GM21360 (cell line): ENCODE results near the gene HMSD.
"Not testable (repeated sequence)": the region's sequence is repeated elsewhere in the genome, so short reads cannot be mapped to it uniquely, and the experiment has no call there.

Experiments used
- ATAC-seq: cut with Tn5 transposase; IDR thresholded peaks from one replicate; pipeline ENCODE4 v1.9.1; 2021; ENCODE audit warnings: mild to moderate bottlenecking, moderate library complexity; ENCODE audit not compliant: unreplicated experiment

Gene HMSD, protein sequence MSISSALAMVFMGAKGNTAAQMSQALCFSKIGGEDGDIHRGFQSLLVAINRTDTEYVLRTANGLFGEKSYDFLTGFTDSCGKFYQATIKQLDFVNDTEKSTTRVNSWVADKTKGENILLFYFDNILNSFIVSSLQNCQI

DNA sequence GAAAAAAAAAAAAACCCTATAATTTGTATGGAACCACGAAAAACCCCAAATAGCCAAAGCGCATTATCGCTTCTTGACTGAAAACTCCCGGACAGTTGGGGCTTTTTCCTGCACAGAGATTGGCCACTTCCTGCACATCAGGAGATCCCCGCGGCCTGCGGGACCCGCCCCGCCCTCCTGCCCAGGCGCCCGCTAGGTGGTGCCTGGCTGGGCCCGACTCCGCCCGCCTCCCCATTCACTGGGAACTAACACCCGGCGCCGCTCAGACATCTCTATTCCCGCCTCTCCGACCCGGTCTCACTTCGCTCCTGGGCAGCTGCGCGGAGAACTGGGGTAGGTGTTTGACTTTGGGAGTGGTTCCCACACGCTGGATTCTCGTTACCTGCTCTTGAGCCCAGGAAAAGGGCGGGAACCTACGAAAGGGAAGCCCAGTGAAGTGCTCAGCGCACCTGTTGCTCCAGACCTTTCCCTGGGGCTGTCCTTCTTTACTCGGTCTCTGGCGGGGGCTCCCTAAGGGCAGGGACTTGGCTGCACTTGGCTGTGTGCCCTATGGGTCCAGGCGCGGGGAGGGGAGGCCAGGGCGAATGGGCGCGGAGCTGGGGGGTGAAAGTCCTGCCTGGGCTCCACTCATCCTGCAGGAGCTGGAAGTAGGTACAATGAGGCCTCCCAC, at the start of gene HMSD:
TSS of gene HMSD (plus strand) at position 234 of the 670 bp plus-strand sequence. CDS start 4,155 bp downstream, outside the sequence.
- ATAC-seq = peak; percentile 95

DNA sequence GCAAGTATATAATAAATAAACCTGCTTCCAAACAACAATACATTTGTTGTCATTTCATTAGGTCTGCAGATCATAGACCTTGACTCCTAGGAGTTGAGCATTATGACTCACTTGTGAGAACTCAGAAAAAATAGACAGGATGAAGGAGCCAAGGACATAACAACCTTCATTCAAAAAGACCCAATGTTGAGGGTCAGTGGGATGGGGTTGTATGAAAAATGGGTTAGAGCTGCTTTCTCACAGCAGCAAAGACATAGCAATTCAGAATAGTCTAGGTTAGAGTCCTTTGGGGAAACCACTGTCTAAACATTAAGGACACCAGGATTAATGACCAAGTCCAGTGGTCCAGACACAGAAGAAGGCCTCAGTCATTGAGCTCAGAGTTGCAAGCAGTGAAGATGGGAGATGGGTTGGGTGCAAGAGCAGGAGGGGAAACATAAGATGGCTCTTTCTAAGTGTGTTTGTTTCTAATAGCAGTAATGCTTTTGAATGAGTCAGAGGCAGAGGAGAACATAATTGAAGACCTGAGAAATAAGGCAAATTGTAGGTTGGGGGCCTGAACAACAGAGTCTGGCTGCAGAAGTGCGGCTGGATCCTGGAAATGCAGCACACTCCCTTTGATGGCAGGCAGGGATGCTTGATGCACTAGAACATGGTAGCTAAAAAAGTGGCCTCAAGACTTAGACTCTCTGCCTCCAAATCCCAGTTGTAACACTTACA, 45.1 kb upstream of the HMSD start:
- no peak for ATAC-seq

DNA sequence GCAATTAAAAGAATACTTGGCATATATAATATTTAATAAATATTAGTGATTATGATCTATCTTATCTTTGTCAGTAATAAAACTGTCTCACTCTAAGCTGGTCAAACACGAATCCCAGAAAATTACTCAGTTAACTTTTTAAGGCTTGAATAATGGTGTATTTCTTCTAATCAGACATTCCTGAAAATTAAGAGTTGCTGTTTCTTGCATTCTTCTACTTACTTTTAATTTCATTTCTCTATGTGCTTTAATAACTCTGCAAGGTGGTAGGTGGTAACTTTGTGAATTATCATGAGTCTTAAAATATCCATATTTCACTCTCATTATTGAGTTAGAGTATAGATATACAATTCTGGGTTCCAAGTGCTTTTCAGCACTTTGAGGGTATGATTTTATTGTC, 44.4 kb upstream of the HMSD start:
- no peak for ATAC-seq

DNA sequence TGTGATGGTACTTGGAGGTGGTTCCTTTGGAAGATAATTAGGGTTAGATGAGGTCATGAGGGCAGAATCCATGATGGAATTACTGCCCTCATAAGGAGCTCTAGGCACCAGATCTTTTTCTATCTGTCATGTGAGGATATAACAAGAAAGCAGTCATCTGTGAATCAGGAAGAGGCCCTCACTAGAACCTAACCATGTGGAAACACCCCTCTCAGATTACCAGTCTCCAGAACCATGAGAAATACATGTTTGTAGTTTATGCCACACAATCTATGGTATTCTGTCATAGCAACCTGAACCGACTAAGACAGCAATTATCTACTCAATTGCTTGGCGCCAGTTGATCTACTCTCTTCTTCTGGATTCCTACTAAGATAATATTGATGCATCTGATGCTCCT, 43.7 kb upstream of the HMSD start:
- no peak for ATAC-seq

DNA sequence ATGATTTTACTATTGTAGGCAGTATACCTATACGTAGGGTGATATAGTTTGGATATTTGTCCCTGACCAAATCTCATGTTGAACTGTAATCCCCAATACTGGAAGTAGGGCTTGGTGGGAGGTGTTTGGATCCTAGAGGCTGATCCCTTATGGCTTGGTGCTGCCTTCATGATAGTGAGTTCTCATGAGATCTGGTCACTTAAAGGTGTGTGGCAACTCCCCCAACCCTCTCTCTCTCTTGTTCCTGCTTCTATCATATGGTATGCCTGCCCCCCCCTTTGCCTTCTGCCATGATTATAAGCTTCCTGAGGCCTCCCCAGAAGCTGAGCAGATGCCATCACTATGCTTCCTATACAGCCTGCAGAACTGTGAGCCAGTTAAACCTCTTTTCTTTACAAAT, 43.0 kb upstream of the HMSD start:
- no peak for ATAC-seq

DNA sequence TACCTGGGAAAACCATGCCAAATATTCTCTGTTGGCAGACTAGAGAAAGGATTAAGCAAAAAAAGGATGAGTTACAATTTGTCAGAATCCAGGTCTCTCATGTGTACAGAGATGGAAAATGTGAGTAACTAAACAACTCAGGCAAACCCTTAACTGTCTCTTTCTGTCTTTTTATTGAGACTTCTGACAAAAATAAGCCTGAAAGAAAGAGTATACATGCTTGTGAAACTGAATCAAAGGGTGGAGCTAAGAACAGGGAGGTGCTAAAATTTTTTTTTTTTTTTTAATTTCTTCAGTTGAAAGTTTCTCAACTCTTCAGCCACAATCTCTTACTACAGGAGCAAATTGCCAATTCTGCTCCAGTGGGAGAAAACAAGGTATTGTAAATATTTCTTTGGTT, 41.4 kb upstream of the HMSD start, which contains the start of gene SERPINB10:
TSS of gene SERPINB10 (plus strand) at position 295 of the 400 bp plus-strand sequence. CDS start 7,553 bp downstream, outside the sequence.
- ATAC-seq = peak; percentile 64

DNA sequence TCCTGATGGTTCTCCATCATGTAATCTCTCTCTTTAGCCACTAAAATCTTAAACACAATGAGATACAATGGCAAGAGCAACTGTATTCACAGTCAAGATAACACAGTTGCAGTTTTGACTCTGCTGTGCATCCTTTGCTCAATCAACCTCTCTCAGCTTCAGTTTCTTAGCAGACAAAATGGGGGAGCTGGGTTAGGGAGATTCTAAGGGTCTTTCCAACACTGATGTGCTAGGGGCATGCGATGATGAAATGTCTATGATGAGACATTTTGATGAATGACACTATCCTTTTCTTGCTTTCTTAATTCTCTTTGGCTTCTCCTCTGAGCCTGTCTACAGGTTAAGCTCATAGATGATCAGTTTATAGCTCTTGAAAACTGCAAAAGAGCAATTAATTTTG, 40.2 kb upstream of the HMSD start:
- ATAC-seq = peak; percentile 38

DNA sequence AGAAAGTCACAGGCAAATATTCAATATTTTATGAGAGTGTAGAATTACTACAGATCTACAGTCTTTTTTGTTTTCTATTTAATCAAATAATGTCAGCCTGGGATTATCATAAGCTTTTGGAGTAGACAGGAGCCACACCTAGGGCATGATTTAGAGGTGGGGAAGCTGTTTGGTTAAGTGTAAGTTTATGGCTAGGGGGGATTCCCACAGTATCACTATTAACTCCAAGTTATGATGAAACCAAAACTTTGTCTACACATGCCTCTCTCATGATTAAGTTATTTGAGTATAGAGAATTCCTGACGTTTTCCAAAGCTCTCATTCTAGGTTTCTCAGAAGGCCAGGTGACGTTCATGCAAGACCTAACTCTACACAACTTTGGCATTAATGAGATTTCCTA, 39.2 kb upstream of the HMSD start:
- peak; percentile 67 for ATAC-seq

DNA sequence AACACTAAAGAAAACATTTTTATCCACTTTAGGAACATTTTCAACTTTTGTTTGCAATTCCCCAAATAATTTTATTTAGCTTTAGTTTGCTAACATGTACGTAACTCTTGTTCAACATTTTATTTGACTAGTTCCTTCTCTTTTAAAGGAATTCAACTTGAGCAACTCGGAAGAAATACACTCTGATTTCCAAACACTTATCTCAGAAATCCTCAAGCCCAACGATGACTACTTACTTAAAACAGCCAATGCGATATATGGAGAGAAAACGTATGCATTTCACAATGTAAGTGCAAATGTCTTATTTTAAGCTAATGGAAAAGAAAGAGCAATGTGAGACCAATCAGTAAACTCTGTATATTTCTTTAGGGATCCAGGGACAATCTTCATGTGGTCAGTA, 31.3 kb upstream of the HMSD start:
- no peak for ATAC-seq

DNA sequence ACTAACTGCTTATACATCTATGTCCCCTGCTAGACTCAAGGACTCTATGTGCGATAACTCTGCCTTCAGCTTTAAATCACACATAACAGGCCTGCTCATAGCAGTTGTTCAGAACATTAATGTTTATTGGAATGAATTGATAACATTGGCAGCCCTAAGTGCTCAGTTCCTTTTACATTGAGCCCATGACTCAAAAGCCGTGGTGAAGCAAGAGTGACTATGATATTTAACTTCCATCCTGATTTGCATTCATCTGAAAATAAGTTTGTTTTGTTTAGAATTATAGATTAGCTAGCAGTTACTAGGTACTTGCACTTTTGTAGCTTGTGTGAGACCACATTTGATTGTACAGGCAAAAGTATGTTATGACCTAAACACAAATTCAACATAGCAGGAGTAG, 27.1 kb upstream of the HMSD start:
- no peak for ATAC-seq

DNA sequence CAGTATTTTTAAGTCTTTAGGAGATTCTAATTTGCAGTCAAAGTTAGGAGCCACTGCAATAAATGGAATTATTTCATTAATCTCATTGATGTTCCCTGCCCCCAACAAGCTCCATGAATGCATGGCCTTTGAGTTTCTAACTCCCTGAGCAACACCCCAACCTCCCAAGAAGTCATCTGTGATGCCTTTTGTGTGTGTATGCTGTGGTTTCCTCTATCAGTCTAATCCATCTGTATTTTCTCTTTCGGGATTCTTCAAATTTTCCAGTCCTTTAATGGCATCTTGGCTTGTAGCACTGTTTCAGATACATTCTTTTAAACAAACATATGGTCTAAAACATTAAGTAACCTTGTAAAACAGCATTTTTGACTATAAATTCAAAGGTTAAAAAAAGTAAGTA, 24.6 kb upstream of the HMSD start:
- ATAC-seq = no peak

DNA sequence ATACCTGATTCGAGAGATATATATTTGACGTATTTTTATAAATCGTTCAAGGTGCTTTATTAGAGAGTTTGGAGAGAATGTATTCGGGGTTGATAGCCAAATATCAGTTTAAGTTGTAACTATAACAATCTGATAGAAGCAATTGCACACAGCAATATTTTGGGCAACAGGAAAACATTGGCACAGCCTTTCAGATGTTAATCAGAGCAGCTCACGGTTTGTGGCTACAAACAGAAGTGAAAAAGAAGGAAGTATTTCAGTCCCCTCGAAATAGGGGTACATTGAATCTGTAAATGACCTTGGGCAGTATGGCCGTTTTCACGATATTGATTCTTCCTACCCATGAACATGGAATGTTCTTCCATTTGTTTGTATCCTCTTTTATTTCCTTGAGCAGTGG, 20.8 kb upstream of the HMSD start:
- ATAC-seq = no peak

DNA sequence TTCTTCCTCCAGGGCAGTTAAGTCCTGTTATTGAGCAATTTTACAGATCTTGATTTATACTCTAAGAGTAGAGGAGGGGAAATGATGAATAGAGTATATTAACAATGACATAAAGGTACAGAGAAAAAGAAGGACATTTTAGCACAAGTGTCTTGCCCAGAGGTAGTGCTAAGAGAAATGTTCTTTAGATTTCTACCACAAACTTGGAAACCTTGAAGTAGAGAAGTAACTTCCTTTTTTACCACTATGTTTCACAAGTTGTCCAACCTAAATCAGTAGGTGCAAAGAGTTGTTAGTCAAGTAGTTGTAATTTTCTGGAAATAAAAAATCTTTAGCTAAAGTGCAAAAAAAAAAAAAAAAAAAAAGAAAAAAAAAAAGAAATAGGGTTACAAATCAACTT, 19.7 kb upstream of the HMSD start:
- not testable (repeated sequence) for ATAC-seq

DNA sequence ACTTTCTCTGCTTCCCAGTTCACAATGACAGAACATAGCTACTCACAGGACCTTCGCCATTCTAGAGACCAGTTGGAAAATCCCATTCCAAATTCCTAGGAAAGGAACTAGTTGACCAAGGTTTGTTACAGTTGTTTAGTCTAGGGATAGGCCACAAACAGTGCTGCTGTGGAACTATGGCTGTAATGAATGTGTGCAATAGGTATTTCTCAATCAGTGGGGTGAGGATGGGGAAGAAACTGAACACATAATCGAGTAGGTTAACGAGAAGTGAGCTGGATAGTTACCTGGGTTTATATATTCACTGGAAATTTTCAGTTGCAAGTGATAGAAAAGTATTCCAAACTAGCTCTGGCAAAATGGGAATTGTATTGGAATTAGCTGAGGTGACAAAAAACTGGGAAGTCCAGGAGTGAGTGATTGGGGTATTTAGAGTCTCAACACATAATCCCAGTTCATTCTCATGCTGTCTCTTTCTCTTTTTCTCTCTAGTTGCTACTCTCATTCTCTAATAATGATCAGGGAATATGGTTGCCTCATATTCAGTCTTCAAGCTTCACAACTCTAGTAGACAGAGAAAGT, 18.2 kb upstream of the HMSD start:
- no peak for ATAC-seq

DNA sequence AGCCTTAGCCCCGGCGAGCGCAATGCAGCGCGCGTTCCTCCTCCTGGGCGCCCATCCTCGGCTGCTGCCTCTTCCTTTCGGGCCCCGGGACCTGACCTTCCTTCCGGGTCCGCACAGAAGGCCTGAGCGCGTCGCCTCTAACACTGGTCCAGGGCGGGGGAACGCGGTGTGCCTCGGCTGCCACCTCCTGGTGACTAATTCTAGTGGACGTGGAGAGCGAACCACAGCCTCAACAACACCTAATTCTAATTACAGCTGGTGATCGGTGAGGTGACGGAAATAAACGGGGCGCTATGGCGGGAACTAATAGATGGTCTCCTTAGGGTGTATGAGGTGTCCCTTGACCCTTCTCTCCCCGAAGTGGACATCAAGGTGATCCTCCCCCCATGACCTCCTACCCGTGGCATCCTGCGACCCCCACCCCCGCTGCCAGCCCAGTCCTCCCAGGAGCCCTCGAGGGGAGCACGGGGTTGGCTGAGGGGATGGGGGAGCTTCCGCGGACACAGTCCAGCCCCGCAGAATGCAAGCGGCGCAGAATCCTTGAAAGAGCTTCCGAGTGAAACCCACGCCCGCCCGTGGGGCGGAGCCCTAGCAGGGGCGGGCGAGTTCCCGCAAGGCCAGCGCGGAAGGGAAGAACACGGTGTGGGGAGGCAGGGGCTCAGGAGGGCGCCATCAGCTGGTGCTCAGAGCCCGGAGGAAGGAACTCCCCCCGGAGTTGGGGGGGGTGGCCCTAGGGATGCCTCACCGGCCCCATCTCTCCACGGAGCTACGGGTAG, 12.8 kb upstream of the HMSD start:
- ATAC-seq = peak; percentile 96

DNA sequence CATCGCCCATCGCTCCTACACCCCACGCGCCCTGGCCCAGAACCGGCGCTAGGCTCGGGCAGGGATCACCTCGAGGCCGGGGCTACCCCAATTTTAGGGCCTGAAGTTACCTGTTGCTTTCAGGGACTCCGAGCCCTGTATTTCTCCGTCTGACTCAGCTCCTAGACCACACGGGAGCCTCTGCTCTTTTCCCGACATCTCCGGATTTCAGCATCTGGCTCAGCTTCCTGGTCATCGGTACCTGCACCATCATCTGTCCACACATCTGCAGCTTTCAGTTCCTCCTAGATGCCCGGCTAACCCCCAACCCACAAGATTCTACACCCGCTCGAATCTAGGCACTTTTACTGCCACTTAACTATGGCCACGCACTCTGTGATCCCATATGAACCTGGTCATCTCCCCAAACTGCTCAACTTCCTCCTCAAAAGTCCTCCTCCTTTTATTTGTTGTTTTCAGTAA, 12.1 kb upstream of the HMSD start:
- peak; percentile 39 for ATAC-seq

DNA sequence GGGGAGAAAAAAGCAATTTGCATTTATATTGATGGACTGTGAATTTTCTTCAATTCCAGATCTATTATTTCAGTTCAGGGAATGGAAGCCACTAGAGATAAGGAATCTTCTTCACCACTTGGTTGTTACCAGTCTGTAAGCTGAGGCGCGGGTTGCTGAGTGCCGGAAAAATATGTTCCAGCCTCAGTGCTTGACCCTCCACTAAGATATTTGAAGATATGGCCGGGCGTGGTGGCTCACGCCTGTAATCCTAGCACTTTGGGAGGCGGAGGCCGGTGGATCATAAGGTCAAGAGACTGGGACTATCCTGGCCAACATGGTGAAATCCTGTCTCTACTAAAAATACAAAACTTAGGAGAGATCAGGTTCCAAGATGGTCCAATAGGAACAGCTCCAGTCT, 9.1 kb upstream of the HMSD start:
- ATAC-seq = no peak

DNA sequence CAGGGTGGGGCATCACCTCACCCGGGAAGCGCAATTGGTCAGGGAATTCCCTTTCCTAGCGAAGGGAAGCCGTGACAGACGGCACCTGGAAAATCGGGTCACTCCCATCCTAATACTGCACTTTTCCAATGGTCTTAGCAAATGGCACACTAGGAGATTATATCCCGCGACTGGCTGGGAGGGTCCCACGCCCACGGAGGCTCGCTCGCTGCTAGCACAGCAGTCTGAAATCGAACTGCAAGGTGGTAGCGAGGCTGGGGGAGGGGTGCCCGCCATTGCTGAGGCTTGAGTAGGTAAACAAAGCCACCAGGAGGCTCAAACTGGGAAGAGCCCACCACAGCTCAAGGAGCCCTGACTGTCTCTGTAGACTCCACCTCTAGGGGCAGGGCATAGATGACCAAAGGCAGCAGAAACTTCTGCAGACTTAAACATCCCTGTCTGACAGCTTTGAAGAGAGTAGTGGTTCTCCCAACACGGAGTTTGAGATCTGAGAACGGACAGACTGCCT, 8.5 kb upstream of the HMSD start:
- not testable (repeated sequence) for ATAC-seq

DNA sequence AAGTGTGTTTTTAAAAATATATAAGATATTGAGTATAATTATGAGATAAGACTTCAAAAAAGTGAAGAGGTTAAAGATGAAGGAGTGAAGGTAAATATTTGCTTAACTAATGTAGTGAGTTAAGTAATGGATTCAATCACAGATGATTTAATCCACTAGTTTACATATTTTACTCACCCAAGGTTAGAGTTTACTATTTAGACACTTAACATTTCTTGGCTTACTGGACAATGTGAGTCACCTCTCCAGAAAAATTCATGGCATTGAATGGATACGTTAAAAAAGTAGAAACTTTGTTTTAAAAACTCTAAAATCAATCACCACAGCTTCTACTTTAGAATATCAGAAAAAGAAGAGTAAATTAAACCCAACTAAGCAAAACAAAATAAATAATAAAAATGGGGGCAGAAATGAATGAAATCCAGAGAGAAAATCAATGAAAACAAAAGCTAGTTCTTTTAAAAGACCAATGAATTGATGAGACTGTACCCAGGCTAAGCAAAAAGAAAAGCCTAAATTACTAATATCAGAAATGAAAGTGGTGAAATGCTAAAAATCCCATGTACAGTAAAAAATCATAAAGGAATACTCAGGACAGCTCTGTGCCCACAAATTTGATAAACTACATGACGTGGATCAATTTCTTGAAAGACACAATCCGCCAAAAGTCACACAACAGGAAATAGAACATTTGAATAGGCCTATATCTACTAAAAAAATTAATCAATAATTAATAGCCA, 1.9 kb upstream of the HMSD start:
- no peak for ATAC-seq

DNA sequence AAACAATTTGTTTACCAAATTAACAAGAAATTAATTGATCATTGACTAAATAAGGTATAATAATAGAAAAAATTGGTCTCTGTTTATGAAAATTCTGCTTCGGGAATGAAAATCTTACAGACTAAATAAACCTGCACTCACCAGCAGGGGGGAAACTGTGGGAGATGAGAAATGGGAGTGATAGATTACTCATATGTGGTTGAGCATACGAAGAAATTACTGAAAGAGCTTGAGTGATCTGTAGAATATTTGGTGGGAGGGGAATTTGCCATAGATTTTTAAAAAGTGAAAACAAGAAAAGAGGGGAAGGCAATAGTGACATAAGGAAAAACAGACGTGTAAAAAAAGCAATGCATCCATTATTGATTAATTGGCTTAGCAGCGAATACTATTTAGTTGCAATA, 2.2 kb downstream of the HMSD start:
- ATAC-seq = peak; percentile 50
